GM20431 (cell line): Measurements from ENCODE around the gene PRRX1.

Source experiments
- in situ Hi-C: fragments of 300-500 bp; cut with MseI, MboI; formaldehyde crosslinking; loops from one replicate; pipeline ENCODE4 v1.15.0; 2020; ENCODE audit warnings: low sequenced_read_pairs; ENCODE audit not compliant: unreplicated experiment

The PRRX1 gene

GRCh38 chr1:170664093-170664827, at the start of gene PRRX1:
PRRX1 (plus strand) TSS chr1:170664131; CDS start chr1:170664219, 88 bp downstream.
- in situ Hi-C loops = loop anchor here (25.0 kb wide), 1 partner anchor 727 kb away; no protein-coding TSS in a partner anchor

GRCh38 chr1:170617591-170618330, 46.2 kb upstream of the PRRX1 start:
- in situ Hi-C loops = no loop called here

- in situ Hi-C loops = no loop called here
Observed at GRCh38 chr1:170618421-170618820, 45.5 kb upstream of the PRRX1 start.

- in situ Hi-C loops = no loop called here
Observed at GRCh38 chr1:170619241-170620028, 44.5 kb upstream of the PRRX1 start.

GRCh38 chr1:170620164-170620563, 43.8 kb upstream of the PRRX1 start:
- in situ Hi-C loops = no loop called here

GRCh38 chr1:170623171-170623570, 40.8 kb upstream of the PRRX1 start:
- in situ Hi-C loops = no loop called here

- in situ Hi-C loops = no loop called here
Observed at GRCh38 chr1:170624146-170624545, 39.8 kb upstream of the PRRX1 start.

- in situ Hi-C loops = no loop called here
Observed at GRCh38 chr1:170630977-170631376, 33.0 kb upstream of the PRRX1 start.

GRCh38 chr1:170634293-170634692, 29.6 kb upstream of the PRRX1 start:
- in situ Hi-C loops = no loop called here

- in situ Hi-C loops = no loop called here
Observed at GRCh38 chr1:170634824-170635410, 29.0 kb upstream of the PRRX1 start.

GRCh38 chr1:170640581-170640980, 23.4 kb upstream of the PRRX1 start:
- in situ Hi-C loops = no loop called here

- in situ Hi-C loops = loop anchor here (25.0 kb wide), 1 partner anchor 720 kb away; no protein-coding TSS in a partner anchor
Observed at GRCh38 chr1:170657275-170657853, 6.6 kb upstream of the PRRX1 start.

GRCh38 chr1:170659399-170660035, 4.4 kb upstream of the PRRX1 start:
- in situ Hi-C loops = loop anchor here (25.0 kb wide), 1 partner anchor 722 kb away; no protein-coding TSS in a partner anchor

GRCh38 chr1:170660281-170660713, 3.6 kb upstream of the PRRX1 start:
- in situ Hi-C loops = loop anchor here (25.0 kb wide), 1 partner anchor 723 kb away; no protein-coding TSS in a partner anchor

- in situ Hi-C loops = loop anchor here (25.0 kb wide), 1 partner anchor 724 kb away; no protein-coding TSS in a partner anchor
Observed at GRCh38 chr1:170660871-170661645, 2.9 kb upstream of the PRRX1 start.

GRCh38 chr1:170661646-170662411, 2.1 kb upstream of the PRRX1 start:
- in situ Hi-C loops = loop anchor here (25.0 kb wide), 1 partner anchor 725 kb away; no protein-coding TSS in a partner anchor

- in situ Hi-C loops = loop anchor here (25.0 kb wide), 1 partner anchor 725 kb away; no protein-coding TSS in a partner anchor
Observed at GRCh38 chr1:170662561-170663403, 1.1 kb upstream of the PRRX1 start.
